ENCODE data around the gene FAM171A2.

FAM171A2 gene

GRCh38 chr17:44387804-44388203 lies 24.2 kb upstream of the FAM171A2 start:
- ATAC-seq, result no peak
- Mint-ChIP-seq H3K27ac (no peak overlapping the region), H3K27me3 (peaks cover 45% of the 10 kb centered on the region), H3K4me3 (no peak overlapping the region), H3K9me3 (peaks cover 4 to 9% of the 10 kb centered on the region in 2 donors), H3K4me1 (peaks cover 28% of the 10 kb centered on the region)
- DNase-seq, result no peak

DNA sequence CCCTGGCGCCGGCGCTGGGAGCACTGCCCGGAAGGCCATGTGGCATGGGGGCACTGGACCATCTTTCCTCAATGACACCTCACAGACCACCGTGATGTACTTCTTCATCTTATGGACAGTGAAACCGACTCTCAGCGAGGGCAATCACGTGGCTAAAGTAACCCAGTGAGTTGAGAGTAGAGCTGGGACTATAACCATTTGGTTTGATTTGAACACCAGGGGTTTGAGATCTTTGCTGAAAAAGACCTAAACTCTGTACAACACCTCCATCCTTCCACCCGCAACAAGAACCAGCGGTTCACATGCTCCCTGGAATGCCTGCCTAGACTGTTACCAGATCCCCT lies 22.5 kb upstream of the FAM171A2 start:
- peaks cover 51% of the 10 kb centered on the region for H3K27me3 Mint-ChIP-seq
- no peak for DNase-seq
- peaks cover 28% of the 10 kb centered on the region for H3K4me1 Mint-ChIP-seq
- peaks cover 4 to 9% of the 10 kb centered on the region in 2 donors for H3K9me3 Mint-ChIP-seq
- H3K4me3 Mint-ChIP-seq, result peak overlapping the region; percentile 81 to 82
- no peak for ATAC-seq
- H3K27ac Mint-ChIP-seq, result no peak overlapping the region

DNA sequence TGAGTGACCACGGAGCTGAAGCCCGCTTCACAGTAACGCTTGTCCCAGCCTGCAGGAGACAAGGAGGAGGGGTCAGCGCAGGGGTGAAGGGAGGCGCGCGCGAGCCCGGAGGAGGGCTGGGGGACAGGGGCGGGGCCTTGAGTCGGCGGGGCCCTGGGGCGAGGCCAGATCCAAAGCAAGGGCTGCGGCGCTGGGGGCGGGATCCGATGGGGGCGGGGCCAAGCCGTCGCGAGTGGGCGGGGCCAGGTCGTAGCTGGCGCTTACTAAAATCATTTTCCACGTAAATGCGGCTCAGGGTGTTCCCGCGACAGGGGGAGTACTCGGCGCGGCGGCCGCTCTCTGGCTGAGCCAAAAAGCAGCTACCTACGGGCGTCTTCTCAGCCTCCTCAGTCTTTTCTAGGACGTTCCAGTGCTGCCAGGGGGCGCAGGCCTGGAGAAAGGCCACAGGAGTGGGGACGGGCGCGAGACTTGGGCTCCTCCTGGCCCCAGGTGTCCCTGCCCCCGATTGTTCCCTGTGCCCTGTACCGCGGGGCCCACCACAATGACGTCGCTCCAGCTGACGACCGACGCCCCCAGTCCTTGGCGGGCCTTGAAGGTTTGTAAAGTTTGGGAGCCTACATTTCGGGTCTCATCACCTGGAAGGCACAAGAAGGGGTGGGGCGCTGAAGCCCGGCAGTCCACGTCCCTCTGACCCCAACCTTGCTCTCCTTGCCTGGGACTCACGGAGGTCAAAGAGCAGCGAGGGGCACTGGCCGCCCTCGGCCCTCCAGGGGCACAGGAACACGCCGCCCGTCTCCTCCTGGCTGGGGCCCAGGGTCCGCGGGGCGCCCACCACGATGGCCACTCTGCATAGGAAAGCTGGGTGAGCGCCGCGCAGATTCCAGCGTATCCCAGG lies 21.9 kb upstream of the FAM171A2 start:
- peak; percentile 90 for ATAC-seq
- Mint-ChIP-seq H3K4me3 (peak overlapping the region; percentile 81 to 82), H3K27me3 (peaks cover 51% of the 10 kb centered on the region), H3K4me1 (peaks cover 28% of the 10 kb centered on the region), H3K9me3 (peaks cover 4 to 9% of the 10 kb centered on the region in 2 donors), H3K27ac (peak overlapping the region in 1 of 2 donors; percentile 38)
- peak; percentile 81 to 84 for DNase-seq

DNA sequence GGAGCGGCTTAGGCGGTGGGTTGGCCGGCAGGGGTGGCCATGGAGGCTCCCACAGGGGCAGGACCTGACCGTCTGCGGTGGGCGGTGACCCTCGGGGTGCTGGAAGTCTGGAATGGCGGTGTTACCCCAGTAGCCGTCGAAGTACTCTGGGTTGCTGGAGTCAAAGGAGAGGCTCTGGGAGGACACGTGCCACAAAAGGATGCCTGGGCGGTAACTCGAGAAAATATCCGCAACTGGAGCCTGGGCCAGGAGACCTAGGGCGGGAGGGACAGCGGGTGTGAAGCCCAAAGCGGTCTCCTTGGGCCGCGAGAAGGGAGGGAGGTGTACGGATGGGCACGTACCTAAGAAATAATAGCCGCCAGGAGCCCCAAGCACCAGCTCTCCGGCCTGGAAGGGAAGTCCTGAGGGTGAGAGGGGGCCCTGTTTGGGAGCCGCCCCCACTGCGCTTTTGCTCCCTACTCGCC lies 21.2 kb upstream of the FAM171A2 start:
- Mint-ChIP-seq H3K27ac (peak overlapping the region in 1 of 2 donors; percentile 38), H3K4me1 (peaks cover 27% of the 10 kb centered on the region), H3K4me3 (peak overlapping the region; percentile 81 to 82), H3K9me3 (peaks cover 4 to 8% of the 10 kb centered on the region in 2 donors), H3K27me3 (peaks cover 46% of the 10 kb centered on the region)
- DNase-seq, result no peak
- peak; percentile 45 for ATAC-seq

DNA sequence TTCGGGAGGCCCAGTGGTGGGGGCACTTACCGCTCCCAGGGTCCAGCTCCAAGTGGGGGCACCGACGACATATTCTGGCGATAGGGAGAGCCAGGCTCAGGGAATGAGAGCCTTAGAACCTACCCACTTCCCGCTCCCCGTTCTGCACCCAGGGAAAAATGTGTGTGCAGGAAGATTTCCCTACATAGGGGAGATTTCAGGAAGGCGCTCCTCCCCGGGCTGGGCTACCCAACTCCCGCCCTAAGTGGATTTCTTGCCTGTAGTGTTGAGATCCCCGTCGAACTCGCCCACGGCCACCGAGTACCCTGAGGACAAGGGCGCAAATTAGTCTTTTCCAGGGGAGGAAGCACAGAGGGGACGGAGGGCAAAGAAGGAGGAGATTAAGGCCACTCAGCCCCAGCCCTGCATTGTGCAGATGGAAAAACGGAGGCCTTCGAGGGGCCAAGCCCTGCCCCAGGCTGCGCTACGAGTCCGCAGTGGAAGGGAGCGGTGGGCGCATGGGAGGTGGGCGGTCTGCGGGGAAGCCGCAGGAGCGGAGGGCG lies 20.7 kb upstream of the FAM171A2 start:
- no peak overlapping the region for H3K27ac Mint-ChIP-seq
- DNase-seq (no peak), ATAC-seq (no peak)
- peak overlapping the region; percentile 30 to 81 for H3K4me3 Mint-ChIP-seq
- peaks cover 41% of the 10 kb centered on the region for H3K27me3 Mint-ChIP-seq
- H3K9me3 Mint-ChIP-seq, result peaks cover under 1 to 3% of the 10 kb centered on the region in 2 donors
- peaks cover 22% of the 10 kb centered on the region for H3K4me1 Mint-ChIP-seq

- no peak for ATAC-seq
- no peaks in the 10 kb centered on the region for H3K9me3 Mint-ChIP-seq
- H3K27ac Mint-ChIP-seq, result no peak overlapping the region
- no peak overlapping the region for H3K4me3 Mint-ChIP-seq
- peaks cover 19% of the 10 kb centered on the region for H3K4me1 Mint-ChIP-seq
- no peak for DNase-seq
- H3K27me3 Mint-ChIP-seq, result peaks cover 36% of the 10 kb centered on the region
Observed at GRCh38 chr17:44383861-44384260, 20.2 kb upstream of the FAM171A2 start.

GRCh38 chr17:44383363-44383762 lies 19.7 kb upstream of the FAM171A2 start:
- peaks cover 19% of the 10 kb centered on the region for H3K4me1 Mint-ChIP-seq
- ATAC-seq (no peak), DNase-seq (no peak)
- no peak overlapping the region for H3K4me3 Mint-ChIP-seq
- no peak overlapping the region for H3K27ac Mint-ChIP-seq
- H3K27me3 Mint-ChIP-seq, result peaks cover 34% of the 10 kb centered on the region
- no peaks in the 10 kb centered on the region for H3K9me3 Mint-ChIP-seq

- H3K4me1 Mint-ChIP-seq, result peaks cover 19% of the 10 kb centered on the region
- ATAC-seq (no peak), DNase-seq (no peak)
- no peak overlapping the region for H3K27ac Mint-ChIP-seq
- H3K4me3 Mint-ChIP-seq, result no peak overlapping the region
- H3K9me3 Mint-ChIP-seq, result no peaks in the 10 kb centered on the region
- H3K27me3 Mint-ChIP-seq, result peaks cover 34% of the 10 kb centered on the region
Observed at GRCh38 chr17:44382917-44383316, 19.3 kb upstream of the FAM171A2 start.

- Mint-ChIP-seq H3K27ac (no peak overlapping the region), H3K4me3 (no peak overlapping the region), H3K27me3 (peaks cover 34% of the 10 kb centered on the region), H3K9me3 (no peaks in the 10 kb centered on the region), H3K4me1 (peaks cover 19% of the 10 kb centered on the region)
- ATAC-seq, result no peak
- no peak for DNase-seq
Observed at GRCh38 chr17:44381810-44382305, 18.2 kb upstream of the FAM171A2 start.

GRCh38 chr17:44380767-44381166 lies 17.1 kb upstream of the FAM171A2 start:
- Mint-ChIP-seq H3K9me3 (no peaks in the 10 kb centered on the region), H3K27me3 (peaks cover 36% of the 10 kb centered on the region), H3K27ac (no peak overlapping the region), H3K4me3 (no peak overlapping the region), H3K4me1 (peaks cover 14% of the 10 kb centered on the region)
- ATAC-seq (no peak), DNase-seq (no peak)

DNA sequence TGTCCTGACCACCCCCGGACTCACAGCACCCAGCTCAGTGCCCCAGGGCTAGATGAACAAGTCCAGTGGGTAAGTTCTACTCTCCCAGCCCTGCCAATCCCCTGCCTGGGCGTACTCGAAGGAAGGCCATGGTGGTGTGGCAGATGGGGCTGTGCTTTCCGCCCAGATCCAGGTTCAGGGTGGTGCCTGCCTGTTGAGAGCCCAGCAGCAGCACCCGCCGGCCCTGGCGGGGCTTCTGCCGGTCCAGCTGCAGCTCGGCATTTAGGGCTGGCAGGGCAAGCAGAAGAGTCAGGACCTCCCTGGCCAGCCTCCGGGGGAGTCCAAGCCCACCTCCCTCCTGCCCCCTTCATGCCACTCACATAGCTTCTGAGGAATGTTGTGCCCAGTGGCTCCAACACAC lies 16.2 kb upstream of the FAM171A2 start:
- Mint-ChIP-seq H3K9me3 (no peaks in the 10 kb centered on the region), H3K27ac (no peak overlapping the region), H3K27me3 (peaks cover 36% of the 10 kb centered on the region), H3K4me1 (peaks cover 6% of the 10 kb centered on the region), H3K4me3 (no peak overlapping the region)
- ATAC-seq (no peak), DNase-seq (no peak)

DNA sequence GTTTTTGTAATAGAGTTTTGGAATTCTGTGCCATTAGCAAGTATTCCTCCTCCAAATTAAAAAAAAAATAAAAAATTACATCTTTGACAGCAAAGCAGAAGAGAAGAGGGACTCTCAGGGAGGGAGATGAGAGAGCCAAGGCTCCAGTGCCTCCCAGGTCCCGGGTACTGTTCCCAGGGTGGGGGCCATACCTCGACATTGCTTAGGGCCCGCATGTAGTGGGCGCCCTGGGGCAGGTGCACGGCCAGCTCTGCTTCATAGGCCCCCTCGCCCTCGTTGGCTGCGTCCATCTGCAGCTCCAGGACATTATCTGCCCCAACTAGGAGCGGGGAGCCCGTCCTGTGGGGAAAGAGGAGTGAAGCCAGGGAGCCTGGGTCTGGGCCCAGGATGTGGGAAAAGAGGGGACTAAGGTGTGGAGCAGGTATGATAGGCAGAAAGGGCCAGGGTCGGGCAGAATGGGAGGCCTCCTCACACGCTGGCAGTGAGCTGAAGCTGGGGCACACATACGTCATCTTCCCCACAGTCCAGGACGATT lies 14.6 kb upstream of the FAM171A2 start:
- ATAC-seq (no peak), DNase-seq (no peak)
- Mint-ChIP-seq H3K4me3 (no peak overlapping the region), H3K9me3 (no peaks in the 10 kb centered on the region), H3K27me3 (peaks cover 30% of the 10 kb centered on the region), H3K4me1 (peaks cover 5% of the 10 kb centered on the region), H3K27ac (no peak overlapping the region)

DNA sequence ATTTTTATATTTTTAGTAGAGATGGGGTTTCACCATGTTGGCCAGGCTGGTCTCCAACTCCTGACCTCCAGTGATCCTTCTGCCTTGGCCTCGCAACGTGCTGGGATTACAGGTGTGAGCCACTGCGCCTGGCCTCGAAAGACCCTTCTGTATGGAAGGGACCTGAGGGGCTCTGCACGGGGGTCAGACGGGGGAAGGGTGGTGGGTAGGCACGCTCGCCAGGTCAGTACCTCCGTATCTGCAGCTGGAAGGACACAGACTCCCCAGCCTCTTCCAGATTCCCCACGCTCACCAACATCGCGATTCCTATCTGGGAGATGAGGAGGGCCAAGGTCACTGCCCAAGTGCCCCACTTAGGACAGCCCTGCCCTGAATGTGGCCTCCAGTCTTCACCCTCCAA lies 13.1 kb upstream of the FAM171A2 start:
- Mint-ChIP-seq H3K27me3 (peaks cover 27% of the 10 kb centered on the region), H3K4me3 (no peak overlapping the region), H3K4me1 (peaks cover 5% of the 10 kb centered on the region), H3K27ac (no peak overlapping the region), H3K9me3 (no peaks in the 10 kb centered on the region)
- DNase-seq (no peak), ATAC-seq (no peak)

DNA sequence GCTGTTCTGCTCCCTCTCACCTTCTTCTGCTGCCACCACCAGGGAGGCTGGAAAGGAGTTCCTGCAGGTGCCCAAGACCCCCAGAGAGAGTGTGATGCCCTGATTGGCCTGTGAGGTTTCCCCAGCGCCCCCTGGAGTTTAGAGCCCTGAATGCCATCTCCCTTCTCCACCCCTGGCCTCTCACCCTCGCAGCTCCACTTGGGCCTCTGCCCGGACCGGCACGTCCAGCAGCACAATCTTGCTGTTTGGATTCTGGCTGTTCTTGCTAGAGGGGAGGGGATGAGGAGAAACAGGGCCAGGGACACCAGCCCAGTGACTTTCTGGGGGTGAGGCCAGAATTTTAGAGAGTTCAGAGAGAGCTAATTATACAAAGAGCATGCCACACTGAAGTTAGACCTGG lies 12.5 kb upstream of the FAM171A2 start:
- DNase-seq (no peak), ATAC-seq (no peak)
- H3K27me3 Mint-ChIP-seq, result peaks cover 34% of the 10 kb centered on the region
- H3K9me3 Mint-ChIP-seq, result no peaks in the 10 kb centered on the region
- no peak overlapping the region for H3K4me3 Mint-ChIP-seq
- no peak overlapping the region for H3K27ac Mint-ChIP-seq
- peaks cover 5% of the 10 kb centered on the region for H3K4me1 Mint-ChIP-seq

- Mint-ChIP-seq H3K4me3 (peak overlapping the region in 1 of 2 donors; percentile 51), H3K4me1 (peaks cover 5% of the 10 kb centered on the region), H3K27ac (no peak overlapping the region), H3K27me3 (peaks cover 40% of the 10 kb centered on the region), H3K9me3 (no peaks in the 10 kb centered on the region)
- ATAC-seq (no peak), DNase-seq (no peak)
Observed at GRCh38 chr17:44375196-44376017, 11.8 kb upstream of the FAM171A2 start.

All from stimulated activated naive CD8-positive, alpha-beta T cell treated with anti-CD3 and anti-CD28 coated beads, Interleukin-15, amount 100 ng/mL, for 72 hours (primary cell).